Bronchial epithelial cell (primary cell): ENCODE results near the gene ABCB8. TPM values are rescaled to one million over a fixed set of nuclear protein-coding genes. Genes with fewer than 3 reads are reported as not detected.
"Not testable (repeated sequence)": the region's sequence is repeated elsewhere in the genome, so short reads cannot be mapped to it uniquely, and the experiment has no call there.

ENCODE experiments used
- DNase-seq: peaks from one replicate; pipeline ENCODE4 v3.0.0-alpha.2; 2010; ENCODE audit warnings: low read depth
- FAIRE-seq: peaks from 2 replicates; lab custom pipeline; 2011; peaks lifted over from hg19 to GRCh38; lab: Jason Lieb, UNC
- H3K27me3 ChIP-seq: 2 replicates; pipeline ENCODE4 v1.5.1; 2011; ENCODE audit warnings: low read length; ENCODE audit not compliant: control insufficient read depth, insufficient read depth
- H3K36me3 ChIP-seq: 2 replicates; pipeline ENCODE4 v1.5.1; 2011; ENCODE audit warnings: low read length; ENCODE audit not compliant: control insufficient read depth, insufficient read depth
- H3K4me3 ChIP-seq: 2 replicates; pipeline ENCODE4 v1.5.1; 2011; ENCODE audit warnings: mild to moderate bottlenecking, low read depth, low read length, control low read depth
- total RNA-seq: library from RNA; depleted of rRNA; stranded (reverse); fragments of >200 nt; gene quantifications from 2 replicates; pipeline ENCODE4 v1.2.1, GENCODE V29; 2014
- TF ChIP-seq, protein P1 (sequence below): IDR thresholded peaks from 2 replicates; pipeline ENCODE4 v1.5.1; 2011; ENCODE audit warnings: mild to moderate bottlenecking, moderate library complexity, low read length, control low read depth, inconsistent platforms; ENCODE audit not compliant: insufficient read depth, severe bottlenecking

Gene ABCB8
- total RNA-seq, 1 donor from 2014 or later: 20.5 TPM

DNA sequence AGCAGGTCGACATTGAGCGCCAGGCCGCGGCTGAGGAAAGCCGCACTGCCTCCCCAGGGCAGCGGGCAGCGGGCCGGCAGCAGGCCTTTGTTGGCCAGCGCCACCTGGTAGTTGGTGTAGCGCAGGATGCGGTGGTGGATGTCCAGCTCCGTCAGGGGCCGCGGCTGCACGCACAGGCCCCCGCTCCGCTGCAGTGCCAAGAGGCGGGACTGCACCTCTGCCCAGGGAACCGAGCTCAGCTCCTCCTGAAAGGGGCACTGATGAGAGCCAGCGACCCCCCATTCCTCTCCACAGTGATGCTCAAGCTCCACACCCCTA, 9.2 kb upstream of the ABCB8 start:
- no peak overlapping the region for H3K4me3 ChIP-seq
- FAIRE-seq (no peak), DNase-seq (no peak)
- H3K36me3 ChIP-seq: no peaks in the 10 kb centered on the region
- TF ChIP-seq, protein P1, sequence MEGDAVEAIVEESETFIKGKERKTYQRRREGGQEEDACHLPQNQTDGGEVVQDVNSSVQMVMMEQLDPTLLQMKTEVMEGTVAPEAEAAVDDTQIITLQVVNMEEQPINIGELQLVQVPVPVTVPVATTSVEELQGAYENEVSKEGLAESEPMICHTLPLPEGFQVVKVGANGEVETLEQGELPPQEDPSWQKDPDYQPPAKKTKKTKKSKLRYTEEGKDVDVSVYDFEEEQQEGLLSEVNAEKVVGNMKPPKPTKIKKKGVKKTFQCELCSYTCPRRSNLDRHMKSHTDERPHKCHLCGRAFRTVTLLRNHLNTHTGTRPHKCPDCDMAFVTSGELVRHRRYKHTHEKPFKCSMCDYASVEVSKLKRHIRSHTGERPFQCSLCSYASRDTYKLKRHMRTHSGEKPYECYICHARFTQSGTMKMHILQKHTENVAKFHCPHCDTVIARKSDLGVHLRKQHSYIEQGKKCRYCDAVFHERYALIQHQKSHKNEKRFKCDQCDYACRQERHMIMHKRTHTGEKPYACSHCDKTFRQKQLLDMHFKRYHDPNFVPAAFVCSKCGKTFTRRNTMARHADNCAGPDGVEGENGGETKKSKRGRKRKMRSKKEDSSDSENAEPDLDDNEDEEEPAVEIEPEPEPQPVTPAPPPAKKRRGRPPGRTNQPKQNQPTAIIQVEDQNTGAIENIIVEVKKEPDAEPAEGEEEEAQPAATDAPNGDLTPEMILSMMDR: no peak
- peaks cover 6% of the 10 kb centered on the region for H3K27me3 ChIP-seq

DNA sequence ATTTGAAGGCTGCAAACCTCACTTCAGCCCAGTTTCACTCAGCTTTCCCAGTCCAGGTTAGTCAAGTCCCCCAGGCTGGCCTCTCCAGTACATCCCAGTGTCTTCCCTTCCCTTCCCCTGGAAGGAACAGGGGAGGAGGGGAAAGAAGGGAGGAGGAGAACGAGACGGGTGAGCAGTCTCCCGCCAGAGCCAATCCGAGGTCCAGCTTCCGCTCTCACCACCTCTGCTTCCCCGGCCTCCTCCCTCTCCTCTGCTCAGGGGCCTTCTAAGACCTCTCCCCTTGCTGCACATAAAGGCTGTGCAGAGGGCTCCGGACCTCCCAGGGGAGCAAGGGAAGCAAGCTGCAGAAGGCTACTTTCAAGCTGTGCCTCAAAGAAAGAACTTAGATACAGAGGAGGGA, 8.0 kb upstream of the ABCB8 start:
- H3K4me3 ChIP-seq: no peak overlapping the region
- no peaks in the 10 kb centered on the region for H3K36me3 ChIP-seq
- FAIRE-seq: no peak
- H3K27me3 ChIP-seq: peaks cover 6% of the 10 kb centered on the region
- DNase-seq: no peak
- TF ChIP-seq, protein P1: no peak

DNA sequence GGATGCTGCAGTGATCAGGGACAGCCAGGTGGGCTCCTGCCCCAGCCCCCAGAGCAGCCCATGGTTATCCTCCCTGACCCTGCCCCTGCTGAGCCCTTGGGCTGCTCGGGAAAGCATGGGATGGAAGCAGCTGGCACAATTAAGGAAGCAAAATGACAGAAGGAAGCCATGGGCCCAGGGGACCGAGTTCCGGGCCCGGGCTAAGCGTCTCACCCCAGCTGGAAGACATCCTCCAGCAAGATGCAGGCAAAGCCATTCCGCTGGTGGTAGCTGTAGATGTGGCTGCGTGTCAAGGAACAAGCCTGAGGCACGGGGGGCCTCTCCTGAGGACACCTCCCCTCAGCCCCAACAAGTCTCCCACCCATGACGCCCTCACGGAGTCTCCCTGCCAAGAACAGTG, 5.0 kb upstream of the ABCB8 start:
- peaks cover 6% of the 10 kb centered on the region for H3K27me3 ChIP-seq
- no peak overlapping the region for H3K4me3 ChIP-seq
- DNase-seq: no peak
- FAIRE-seq: no peak
- H3K36me3 ChIP-seq: no peaks in the 10 kb centered on the region
- TF ChIP-seq, protein P1: no peak

DNA sequence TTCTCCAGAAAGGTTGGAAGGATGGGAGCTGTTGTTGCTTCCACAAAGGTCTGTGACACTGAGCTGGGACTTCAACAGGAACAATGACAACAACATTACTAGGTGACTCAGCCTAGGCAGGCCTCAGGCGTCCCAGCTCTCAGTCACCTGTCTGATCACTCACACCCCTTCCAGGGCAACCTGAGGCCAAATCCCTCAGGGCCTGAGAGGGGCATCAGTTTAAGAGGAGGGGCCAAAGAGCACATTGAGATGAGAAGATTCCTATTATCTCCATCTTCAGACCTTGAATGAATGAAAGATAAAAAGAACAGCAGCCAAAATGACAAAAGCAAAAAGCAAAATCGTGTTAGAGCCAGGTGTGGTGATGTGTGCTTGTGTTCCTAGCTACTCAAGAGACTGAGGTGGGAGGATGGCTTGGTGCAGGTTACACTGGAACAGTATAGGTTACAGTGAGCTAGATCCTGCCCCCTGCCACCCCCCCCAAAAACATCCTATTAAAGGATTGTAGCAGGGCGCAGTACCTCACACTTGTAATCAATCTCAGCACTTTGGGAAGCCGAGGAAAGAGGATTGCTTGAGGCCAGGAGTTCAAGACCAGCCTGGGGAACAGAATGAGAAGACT, 3.7 kb upstream of the ABCB8 start, which contains the start of gene ATG9B:
Gene ATG9B, minus strand, starts transcription at position 60 of the 622 bp plus-strand sequence. CDS start 71 bp downstream, outside the sequence.
- Histone ChIP-seq H3K27me3 (no peaks in the 10 kb centered on the region), H3K36me3 (no peaks in the 10 kb centered on the region), H3K4me3 (no peak within 1 kb of the TSS)
- TF ChIP-seq, protein P1: no peak
- FAIRE-seq (no peak), DNase-seq (peak; percentile 42)

- no peak for FAIRE-seq
- no peaks in the 10 kb centered on the region for H3K27me3 ChIP-seq
- no peak overlapping the region for H3K4me3 ChIP-seq
- peak; percentile 86 for DNase-seq
- TF ChIP-seq, protein P1: no peak
- no peaks in the 10 kb centered on the region for H3K36me3 ChIP-seq
Measured at GRCh38 chr7:151025924-151026671, 2.2 kb upstream of the ABCB8 start.

- not testable (repeated sequence) for H3K27me3 ChIP-seq, H3K36me3 ChIP-seq, FAIRE-seq
- DNase-seq: peak; percentile 63
- peak overlapping the region; percentile 34 for H3K4me3 ChIP-seq
Measured at GRCh38 chr7:151026771-151027727, 1.2 kb upstream of the ABCB8 start.

- peak overlapping the region; percentile 34 for H3K4me3 ChIP-seq
- H3K36me3 ChIP-seq, DNase-seq, H3K27me3 ChIP-seq, FAIRE-seq: not testable (repeated sequence)
Measured at GRCh38 chr7:151027728-151028130, 521 bp upstream of the ABCB8 start.
